ENCODE data around the gene INPP4B.

Gene INPP4B

DNA sequence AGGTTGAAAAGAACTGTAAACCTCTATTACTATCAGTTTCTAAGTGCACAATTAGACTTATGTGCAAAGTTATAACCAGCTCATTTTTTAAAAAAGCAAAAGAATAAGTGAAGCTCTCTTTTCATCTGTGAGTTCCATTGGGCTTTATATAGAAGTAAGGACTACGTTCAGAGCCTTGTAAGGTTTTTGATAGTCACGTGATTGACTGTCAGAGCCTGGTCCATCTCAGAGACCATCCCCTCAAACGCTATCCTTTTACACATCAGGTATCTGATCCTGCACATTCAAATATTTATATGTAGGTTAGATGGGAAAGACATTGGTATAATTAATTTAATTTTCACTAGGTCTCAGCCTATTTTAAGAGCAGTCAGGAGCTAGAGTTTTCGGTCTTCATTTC lies 279.3 kb downstream of the INPP4B start:
- no peak for DNase-seq

- DNase-seq, result no peak
Observed at GRCh38 chr4:142566243-142566642, 279.9 kb downstream of the INPP4B start.

GRCh38 chr4:142565771-142566170 lies 280.3 kb downstream of the INPP4B start:
- DNase-seq, result no peak

DNA sequence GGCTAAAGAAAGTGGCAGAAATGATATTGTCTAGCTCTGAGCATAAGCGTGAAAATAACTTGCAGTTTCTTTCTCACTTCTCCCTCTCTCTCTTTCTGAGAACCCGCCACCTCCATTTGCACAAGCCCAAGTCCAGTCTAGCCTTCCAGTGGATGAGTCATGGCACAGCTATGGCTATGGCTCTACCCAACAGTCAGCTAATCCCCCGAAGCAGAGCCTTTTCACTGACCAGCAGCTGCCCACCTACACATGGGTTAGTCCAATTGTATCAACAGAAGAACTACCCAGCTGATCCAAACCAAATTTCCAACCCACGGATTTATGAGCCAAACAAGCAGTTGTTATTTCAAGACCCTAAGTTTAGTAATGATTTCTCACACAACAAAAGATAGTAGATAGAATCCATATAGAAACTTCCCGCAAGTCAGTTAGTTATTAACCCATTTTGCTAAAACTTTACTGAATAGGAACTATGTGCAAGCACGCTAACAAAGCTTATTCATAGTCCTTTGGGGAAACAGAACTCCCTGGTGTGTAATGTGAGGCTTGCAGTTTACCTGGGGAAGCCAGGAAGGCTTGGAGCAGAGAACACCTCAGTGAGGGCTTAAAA lies 282.3 kb downstream of the INPP4B start:
- DNase-seq, result no peak

DNA sequence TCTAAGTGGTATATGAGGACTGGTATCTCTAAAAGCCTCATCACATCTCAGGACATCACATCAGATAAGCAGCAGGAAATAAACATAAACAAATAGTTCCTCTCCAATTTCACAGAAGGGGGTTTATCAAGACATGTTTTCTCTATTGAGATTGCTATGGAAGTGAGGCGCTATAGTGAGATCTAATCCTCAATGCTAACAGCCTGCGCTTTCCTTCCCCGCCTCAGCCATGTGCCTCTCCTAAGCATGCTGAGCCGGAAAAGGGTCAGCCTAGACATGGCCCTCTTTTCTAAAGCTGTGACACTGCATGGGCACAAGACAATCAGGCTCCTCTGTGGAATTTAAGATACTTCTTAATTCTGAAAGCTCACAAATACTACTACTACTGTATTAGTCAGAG lies 286.1 kb downstream of the INPP4B start:
- no peak for DNase-seq

DNA sequence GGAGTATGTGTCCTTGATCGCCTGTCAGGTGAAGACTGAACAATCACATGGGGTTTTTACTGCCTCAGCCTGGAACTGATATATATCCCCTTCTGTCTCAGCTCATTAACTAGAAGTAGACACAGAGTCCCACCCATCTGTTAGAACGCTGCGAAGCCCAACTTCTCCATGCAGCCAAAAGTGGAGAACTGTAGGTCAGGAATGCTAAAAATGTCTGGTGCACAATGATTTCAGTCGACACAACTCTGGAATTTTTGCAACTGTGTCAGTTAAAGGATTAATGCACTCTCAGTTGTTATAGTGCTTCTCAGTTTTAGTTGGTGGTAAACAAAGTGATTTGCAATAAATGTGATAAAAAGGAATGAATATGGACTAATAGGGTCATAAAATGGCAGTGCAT lies 287.2 kb downstream of the INPP4B start:
- DNase-seq, result no peak

GRCh38 chr4:142557239-142557801 lies 288.8 kb downstream of the INPP4B start:
- no peak for DNase-seq

DNA sequence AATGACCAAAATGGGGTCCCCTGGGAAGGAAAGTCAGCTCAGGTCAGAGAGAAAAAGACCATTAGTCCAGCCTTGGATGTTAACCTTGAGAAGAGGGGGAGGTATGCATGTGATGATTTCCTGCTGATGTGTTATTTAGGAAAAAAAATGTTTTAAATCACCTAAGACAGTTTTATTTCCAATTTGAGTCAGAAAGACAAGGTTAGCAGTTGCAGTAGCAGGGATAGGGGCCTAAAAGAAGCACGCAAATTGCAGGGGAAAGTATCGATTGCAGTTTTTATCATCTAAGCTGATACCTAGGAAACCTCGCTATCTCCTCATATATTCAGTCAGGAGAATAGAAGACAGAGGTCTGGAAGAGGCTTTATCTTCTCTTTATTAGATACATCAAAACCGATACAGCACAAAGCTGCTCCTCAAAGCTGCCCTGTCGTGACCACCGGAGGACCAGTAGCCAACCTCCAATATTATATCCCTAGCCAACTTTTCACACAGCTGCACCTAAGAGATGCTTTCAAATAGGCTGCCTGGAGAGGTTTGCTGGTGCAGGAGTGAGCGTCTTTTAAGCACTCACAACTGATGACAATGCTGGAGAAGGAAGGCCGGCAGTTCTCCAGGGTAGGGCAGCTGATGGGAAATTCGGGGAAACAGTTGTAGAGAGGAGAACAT lies 289.4 kb downstream of the INPP4B start:
- DNase-seq, result no peak

DNA sequence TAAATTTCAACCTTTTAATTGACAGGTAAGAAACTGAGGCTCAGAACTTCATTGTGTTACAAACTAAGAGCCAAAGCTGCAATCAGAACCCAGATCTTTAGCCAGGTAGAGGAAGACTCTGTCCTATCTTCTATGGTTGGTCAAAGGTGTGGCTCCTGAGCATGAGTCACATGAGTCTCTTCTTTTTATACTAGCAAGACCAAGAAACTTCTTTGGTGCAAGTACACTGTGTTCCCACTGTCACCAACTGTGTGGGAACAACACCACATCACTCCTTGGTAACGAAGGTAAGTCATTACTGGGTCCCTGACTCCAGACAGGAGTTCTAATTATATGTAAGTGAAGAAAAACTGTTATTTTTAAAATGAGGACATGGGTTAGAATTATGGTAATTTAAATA lies 290.1 kb downstream of the INPP4B start:
- no peak for DNase-seq

DNA sequence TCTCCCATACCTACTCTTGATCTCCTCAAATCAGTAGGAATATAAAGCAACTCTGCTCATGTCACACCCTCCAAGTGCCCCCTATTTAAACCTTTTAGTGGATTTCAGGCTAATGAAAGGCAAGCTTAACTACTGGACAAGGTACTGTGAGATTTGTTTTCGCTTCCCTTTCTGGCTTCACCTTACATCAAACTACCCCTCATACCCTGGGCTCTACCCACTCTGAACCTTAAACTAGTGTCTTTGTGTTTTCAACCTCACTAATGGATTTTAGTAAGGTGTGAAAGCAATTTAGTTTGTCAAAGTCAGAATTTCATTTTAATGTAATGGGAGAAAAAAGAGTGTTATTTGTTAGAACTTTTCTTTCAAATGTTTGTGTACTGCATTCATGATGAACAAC lies 291.7 kb downstream of the INPP4B start:
- DNase-seq, result no peak

GRCh38 chr4:142551517-142552305 lies 294.4 kb downstream of the INPP4B start:
- DNase-seq, result no peak

DNA sequence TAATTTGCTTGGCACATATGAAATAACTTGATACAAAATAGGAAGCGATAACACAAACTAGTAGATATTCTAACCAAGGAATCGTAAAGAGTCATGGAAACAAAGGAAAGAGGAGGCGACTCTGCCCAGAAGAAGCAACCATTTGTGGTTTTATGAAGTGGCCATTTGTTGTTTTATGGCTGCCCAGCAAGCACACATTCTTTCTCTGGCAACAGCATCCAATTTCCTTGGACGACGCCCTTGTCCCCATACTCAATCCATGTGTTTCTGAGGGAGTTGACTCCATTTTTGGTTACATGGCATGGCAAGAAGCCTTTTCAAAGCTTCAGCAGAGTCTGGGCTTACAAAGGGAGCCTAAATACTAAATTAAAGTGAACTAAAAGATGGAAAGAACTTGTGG lies 295.1 kb downstream of the INPP4B start:
- no peak for DNase-seq

DNA sequence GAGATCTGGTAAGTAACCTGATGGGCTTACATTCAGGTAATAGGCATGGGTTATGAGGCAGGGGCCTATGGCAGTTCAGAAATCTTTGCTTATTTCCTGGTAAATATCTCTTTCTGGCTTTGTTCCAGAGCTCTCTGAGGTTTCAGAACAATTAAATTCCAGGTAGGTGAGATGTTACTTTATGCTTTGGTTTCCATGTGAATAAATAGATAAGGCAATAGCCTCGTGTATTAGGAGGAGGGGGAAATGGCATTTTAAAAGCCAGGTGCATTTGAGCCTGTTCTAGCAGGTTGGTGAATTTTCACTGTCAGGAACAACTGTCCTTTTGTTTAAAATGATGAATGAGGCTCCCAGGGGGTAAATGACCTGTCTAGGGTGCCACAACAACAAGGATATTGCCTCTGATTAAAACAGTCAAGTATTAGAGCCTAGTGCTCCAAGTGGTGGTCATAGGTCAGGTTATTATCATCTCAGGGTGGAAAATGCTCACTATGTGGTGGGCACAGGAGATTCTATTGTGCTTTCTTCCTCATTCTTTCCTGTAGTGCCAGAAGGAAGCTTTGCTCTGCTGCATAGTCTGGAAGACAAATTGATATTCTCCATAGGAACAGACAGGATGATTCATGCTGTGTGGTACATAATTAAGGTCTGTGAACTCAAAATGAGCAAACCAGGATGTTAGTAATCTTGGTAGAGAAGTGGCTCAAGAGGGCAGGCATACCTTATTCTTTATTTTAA lies 296.2 kb downstream of the INPP4B start:
- DNase-seq, result no peak

DNA sequence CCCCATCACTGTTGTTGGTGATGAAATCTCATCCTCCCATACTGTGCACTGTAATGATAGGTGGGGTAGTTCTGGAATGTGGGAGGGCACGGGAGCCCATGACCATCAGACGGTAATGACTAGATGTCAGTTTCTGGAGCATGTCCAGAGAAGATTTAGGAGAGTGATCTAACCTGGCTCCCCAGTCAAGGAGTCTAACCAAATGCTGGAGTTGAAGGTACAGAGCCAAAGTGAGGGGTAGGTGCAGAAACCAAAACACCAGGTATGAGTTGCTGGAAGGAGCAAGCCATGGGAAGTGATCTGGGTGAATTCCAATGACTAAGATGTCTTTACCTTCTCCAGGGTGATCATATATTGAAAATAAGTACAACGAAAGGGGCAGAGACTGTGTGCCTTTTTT lies 296.9 kb downstream of the INPP4B start:
- no peak for DNase-seq

DNA sequence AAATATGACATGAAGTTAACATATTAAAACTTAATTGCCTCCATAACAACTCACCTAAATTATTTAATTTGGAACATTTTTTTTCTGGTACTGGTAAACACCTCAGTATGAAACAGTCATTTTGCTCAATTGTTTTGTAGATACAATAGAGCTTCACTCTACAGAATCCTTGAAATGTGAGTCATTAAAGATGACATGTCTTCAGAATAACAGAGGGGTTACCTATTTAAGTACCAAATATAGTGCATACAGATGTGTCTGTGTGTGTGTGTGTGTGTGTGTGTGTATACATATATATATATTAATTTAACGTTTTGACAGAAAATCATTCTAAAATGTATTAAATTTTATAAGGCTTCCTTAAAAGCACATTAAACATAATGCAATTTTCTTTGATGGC lies 297.6 kb downstream of the INPP4B start:
- DNase-seq, result no peak

DNA sequence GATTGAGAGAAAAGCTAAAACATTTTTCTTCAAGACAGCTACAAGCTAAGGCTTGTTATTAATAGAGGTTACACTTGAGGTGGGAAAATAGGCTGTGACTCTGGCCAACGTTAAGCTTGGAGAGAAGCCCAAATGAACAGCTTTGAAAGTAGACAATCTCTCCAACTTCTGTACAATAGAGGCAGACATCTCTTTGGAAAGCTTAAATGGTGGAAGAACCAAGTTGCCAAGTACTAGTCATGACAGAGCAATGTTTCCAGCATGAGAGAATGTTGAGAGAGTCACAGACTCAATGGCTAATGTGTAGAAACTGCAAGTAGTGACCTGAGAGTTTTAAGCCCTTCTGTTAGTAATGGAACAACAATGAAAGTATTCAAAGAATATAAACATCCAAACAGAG lies 298.1 kb downstream of the INPP4B start:
- DNase-seq, result no peak

DNA sequence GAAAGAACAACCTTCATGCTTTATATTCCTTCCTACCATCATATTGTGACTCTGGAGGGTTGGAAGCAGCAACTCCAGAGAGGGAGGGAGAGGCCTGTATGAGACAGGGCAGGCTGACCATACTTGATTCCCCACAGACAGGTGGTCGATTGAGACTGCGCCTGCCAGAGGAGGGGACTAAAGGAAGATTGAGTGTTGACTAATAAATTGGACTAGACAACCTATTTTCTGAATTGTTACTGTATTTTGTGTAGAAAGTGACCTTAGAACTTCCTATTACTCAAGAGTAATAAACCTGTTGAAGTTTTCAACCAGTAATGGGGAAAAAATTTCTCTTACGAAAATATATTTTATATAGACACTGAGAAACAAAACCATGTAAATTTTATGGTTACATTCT lies 301.5 kb downstream of the INPP4B start:
- DNase-seq, result no peak

DNA sequence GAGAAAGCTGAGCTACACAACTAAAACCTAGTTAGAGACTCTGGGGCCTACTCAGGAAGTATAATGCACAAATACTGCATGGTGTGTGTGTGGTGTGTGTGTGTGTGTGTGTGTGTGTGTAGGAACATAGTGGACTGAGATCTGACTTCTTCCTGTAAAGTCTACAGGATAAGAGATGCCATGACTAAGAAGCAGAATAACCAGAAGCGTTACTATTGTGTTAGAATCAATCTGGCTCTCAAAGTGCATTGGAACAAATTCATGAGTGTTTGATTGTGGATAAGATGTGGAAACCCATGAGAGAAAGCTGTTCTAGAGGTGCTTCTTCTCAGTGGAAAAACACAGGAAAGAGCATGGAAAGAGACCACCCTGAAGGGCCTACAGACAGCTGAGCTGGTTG lies 302.1 kb downstream of the INPP4B start:
- no peak for DNase-seq

DNA sequence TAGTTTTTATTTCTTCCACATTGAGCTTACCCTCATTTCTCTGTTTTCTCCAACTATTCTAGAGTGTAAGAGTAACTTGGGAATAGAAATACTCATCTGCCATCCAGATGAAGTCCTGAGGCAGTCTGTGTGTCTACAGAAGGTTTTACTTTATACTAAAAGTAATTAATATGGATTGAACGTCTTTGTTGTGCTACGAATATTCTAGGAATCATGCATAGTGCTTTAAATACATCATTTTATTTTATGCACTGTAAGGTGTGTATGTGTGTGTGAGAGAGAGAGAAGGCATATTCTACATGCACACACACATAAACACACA lies 305.7 kb downstream of the INPP4B start:
- no peak for DNase-seq

GRCh38 chr4:142539796-142540482 lies 306.2 kb downstream of the INPP4B start:
- DNase-seq, result no peak

DNA sequence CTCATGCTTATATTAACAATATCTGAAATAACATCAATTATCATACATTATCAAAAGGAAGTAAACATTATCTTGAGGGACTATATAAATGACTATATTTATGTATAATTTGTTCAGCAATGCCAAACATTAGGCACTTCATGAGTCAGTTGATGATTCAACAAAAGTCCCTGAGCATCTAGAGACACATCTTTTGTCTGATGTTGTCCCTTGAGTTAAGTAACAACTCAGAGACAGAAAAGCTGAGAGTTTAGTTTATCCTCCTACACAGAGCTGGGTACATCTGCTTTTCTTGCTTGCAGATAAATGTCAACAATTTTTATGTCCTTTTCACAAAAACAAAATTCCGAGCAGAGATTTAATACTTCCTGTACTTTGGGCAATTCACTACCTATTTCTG lies 311.1 kb downstream of the INPP4B start:
- DNase-seq, result no peak

- DNase-seq, result no peak
Observed at GRCh38 chr4:142532054-142532453, 314.0 kb downstream of the INPP4B start.

- no peak for DNase-seq
Observed at GRCh38 chr4:142530728-142531127, 315.4 kb downstream of the INPP4B start.

Measured in NK-92 treated with Interleukin-12 subunit alpha and Interleukin-12 subunit beta, amount 100 ng/mL, for 24 hours (cell line).